Endothelial cell of umbilical vein (primary cell): ENCODE measurements around the gene TRAPPC3L. TPM values are rescaled to one million over a fixed set of nuclear protein-coding genes. Genes with fewer than 3 reads are reported as not detected.

Experiments used
- BruUV-seq: library from RNA; stranded (reverse); fragments of 400-500 nt; replicated peaks from 2 replicates; lab custom pipeline; 2021; lab: Mats Ljungman, UMichigan
- CTCF ChIA-PET: fragments of 300-600, 350-600 bp; sonication (Branson Sonifier 250); formaldehyde crosslinking; loops from one replicate; lab custom pipeline; 2021; ENCODE audit warnings: antibody characterized with exemption, inconsistent platforms; lab: Charles Lee
- POLR2A ChIA-PET: fragments of 300-600, 350-600 bp; sonication (Branson Sonifier 250); formaldehyde crosslinking; loops from one replicate; lab custom pipeline; 2021; ENCODE audit warnings: antibody characterized with exemption, inconsistent platforms; lab: Charles Lee
- DNase-seq: peaks from one replicate; pipeline ENCODE4 v3.0.0-alpha.2; 2011; ENCODE audit warnings: low read depth, low spot score
- FAIRE-seq: peaks from 2 replicates; lab custom pipeline; 2011; peaks lifted over from hg19 to GRCh38; lab: Jason Lieb, UNC
- H2AFZ ChIP-seq: 2 replicates; pipeline ENCODE4 v1.6.0; 2012; ENCODE audit warnings: low read depth, low read length, control low read depth, inconsistent platforms
- H3K27ac ChIP-seq: 2 replicates; pipeline ENCODE4 v1.5.1; 2011; ENCODE audit warnings: low read depth, mild to moderate bottlenecking, control low read depth, low read length, moderate library complexity; ENCODE audit not compliant: insufficient read depth
- H3K27me3 ChIP-seq, 2 experiments: 2 replicates each; pipeline versions ENCODE4 v1.6.0 to v1.6.1; 2011; ENCODE audit warnings: low read length in 2 of 2, mixed read lengths in 1 of 2; ENCODE audit not compliant: control insufficient read depth in 2 of 2, insufficient read depth in 2 of 2
- H3K36me3 ChIP-seq, 2 experiments: 2 replicates in 1 of 2; 3 replicates in 1 of 2; pipeline ENCODE4 v1.5.1; 2011; ENCODE audit warnings: low read length in 2 of 2, mild to moderate bottlenecking in 1 of 2, moderate library complexity in 1 of 2; ENCODE audit not compliant: control insufficient read depth in 2 of 2, insufficient read depth in 2 of 2; ENCODE audit errors: extremely low read depth in 1 of 2
- H3K4me1 ChIP-seq: 3 replicates; pipeline ENCODE4 v1.5.1; 2011; ENCODE audit warnings: mild to moderate bottlenecking, low read length; ENCODE audit not compliant: control insufficient read depth, insufficient read depth; ENCODE audit errors: extremely low read depth
- H3K4me2 ChIP-seq: 2 replicates; pipeline ENCODE4 v1.6.1; 2011; ENCODE audit warnings: low read length, control low read depth, mixed read lengths; ENCODE audit not compliant: insufficient read depth
- H3K4me3 ChIP-seq, 3 experiments: fragments of 200-600 bp in 1 of 3; sonication (generic), shearing (Covaris generic) in 1 of 3; replicated peaks in 1 of 3; 2 replicates each; pipeline ENCODE4 v1.5.1; 2011 to 2016; ENCODE audit warnings: control low read depth in 3 of 3, low read length in 3 of 3, mild to moderate bottlenecking in 2 of 3, inconsistent platforms in 1 of 3, low read depth in 1 of 3, moderate library complexity in 1 of 3; ENCODE audit not compliant: insufficient read depth in 1 of 3
- H3K79me2 ChIP-seq: 2 replicates; pipeline ENCODE4 v1.6.0; 2012; ENCODE audit warnings: low read length, inconsistent platforms; ENCODE audit not compliant: control insufficient read depth, insufficient read depth
- H3K9ac ChIP-seq: replicated peaks from 2 replicates; pipeline ENCODE3; 2011; ENCODE audit warnings: low read length, control low read depth; ENCODE audit not compliant: insufficient read depth; ENCODE audit errors: extremely low read depth
- H3K9me1 ChIP-seq: replicated peaks from 3 replicates; pipeline ENCODE4 v1.6.0; 2011; ENCODE audit warnings: mild to moderate bottlenecking, low read length; ENCODE audit not compliant: control insufficient read depth, insufficient read depth; ENCODE audit errors: extremely low read depth
- H3K9me3 ChIP-seq: replicated peaks from 2 replicates; pipeline ENCODE4 v1.5.1; 2012; ENCODE audit warnings: low read length, inconsistent platforms; ENCODE audit not compliant: control insufficient read depth, insufficient read depth
- H4K20me1 ChIP-seq: replicated peaks from 2 replicates; pipeline ENCODE3; 2011; ENCODE audit warnings: mild to moderate bottlenecking, low read length; ENCODE audit not compliant: control insufficient read depth, insufficient read depth; ENCODE audit errors: extremely low read depth
- CTCF ChIP-seq, 2 donors: IDR thresholded peaks; 1 replicate in 1 of 2; 2 replicates in 1 of 2; pipeline ENCODE4 v1.5.1; 2011; ENCODE audit warnings: low read length in 2 of 2, mild to moderate bottlenecking in 2 of 2, moderate library complexity in 2 of 2, control low read depth in 1 of 2, inconsistent platforms in 1 of 2, low read depth in 1 of 2; ENCODE audit not compliant: insufficient read depth in 1 of 2; ENCODE audit errors: extremely low read depth in 1 of 2
- EZH2 ChIP-seq: IDR thresholded peaks from 2 replicates; pipeline ENCODE4 v1.6.1; 2012; ENCODE audit warnings: borderline replicate concordance, low read depth, mild to moderate bottlenecking, moderate library complexity, low read length, inconsistent platforms; ENCODE audit not compliant: severe bottlenecking
- FOS ChIP-seq: IDR thresholded peaks from 2 replicates; pipeline ENCODE4 v1.6.1; 2011; ENCODE audit warnings: mild to moderate bottlenecking, low read length, moderate library complexity, borderline replicate concordance; ENCODE audit not compliant: insufficient read depth
- GATA2 ChIP-seq: IDR thresholded peaks from 2 replicates; pipeline ENCODE4 v1.7.0; 2011; ENCODE audit warnings: low read depth, mild to moderate bottlenecking, moderate library complexity, mixed read lengths, low read length; ENCODE audit not compliant: insufficient read length, insufficient read depth
- JUN ChIP-seq: IDR thresholded peaks from 2 replicates; pipeline ENCODE4 v1.6.1; 2011; ENCODE audit warnings: borderline replicate concordance, low read depth; ENCODE audit not compliant: insufficient read length, insufficient read depth
- MAX ChIP-seq: IDR thresholded peaks from 2 replicates; pipeline ENCODE4 v1.6.1; 2011; ENCODE audit not compliant: insufficient read depth, insufficient read length
- MYC ChIP-seq: IDR thresholded peaks from one replicate; pipeline ENCODE4 v1.6.1; 2011; ENCODE audit warnings: mild to moderate bottlenecking, low read depth, low read length
- POLR2A ChIP-seq: IDR thresholded peaks from 2 replicates; pipeline ENCODE4 v1.6.1; 2012; ENCODE audit warnings: low read depth, mild to moderate bottlenecking, control low read depth, low read length
- POLR2AphosphoS5 ChIP-seq: IDR thresholded peaks from 2 replicates; pipeline ENCODE4 v1.6.1; 2012; ENCODE audit warnings: low read depth, mild to moderate bottlenecking, control low read depth, low read length, moderate library complexity; ENCODE audit not compliant: insufficient read depth
- dilution Hi-C: fragments of 300-500 bp; cut with MboI; formaldehyde crosslinking; loops from one replicate; pipeline ENCODE4 v1.15.0; 2019; ENCODE audit warnings: low sequenced_read_pairs; ENCODE audit not compliant: extremely low pct_ligation_motif_present
- intact Hi-C: fragments of 100-400 bp; cut with micrococcal nuclease; formaldehyde crosslinking; loops from one replicate; pipeline ENCODE4 v1.10.0; 2022
- polyA plus RNA-seq, 4 experiments: library from polyadenylated mRNA; depleted of rRNA in 3 of 4; stranded (reverse) in 3 of 4; unstranded in 1 of 4; fragments of >200 nt; gene quantifications; 2 replicates each; pipeline versions ENCODE4 v1.2.1 to v1.2.3, GENCODE V29; 2011 to 2012; ENCODE audit warnings: missing spikeins in 1 of 4
- total RNA-seq: library from RNA; stranded (reverse); gene quantifications from 2 replicates; pipeline ENCODE4 v1.2.3, GENCODE V29; 2021

The TRAPPC3L gene
- total and polyA plus RNA-seq, 2 donors (not counting 3 experiments of a cell fraction or from before 2014, with no cell fraction given): 0.38 TPM; not detected in 1

GRCh38 chr6:116535109-116535508 is 10.4 kb downstream of the TRAPPC3L start:
- Histone ChIP-seq H3K27ac (no peak overlapping the region), H4K20me1 (no peaks in the 10 kb centered on the region), H3K27me3 (peaks cover 0 to 2% of the 10 kb centered on the region in 2 experiments), H3K9me1 (no peaks in the 10 kb centered on the region), H3K36me3 (no peaks in the 10 kb centered on the region), H3K4me1 (no peaks in the 10 kb centered on the region), H3K9ac (no peak overlapping the region), H3K4me2 (no peak overlapping the region), H3K79me2 (no peaks in the 10 kb centered on the region), H2AFZ (no peak overlapping the region), H3K9me3 (no peaks in the 10 kb centered on the region), H3K4me3 (no peak overlapping the region)
- BruUV-seq: no TSS peak
- FAIRE-seq: no peak
- DNase-seq: no peak
- dilution Hi-C loops: no loop called here
- CTCF ChIA-PET: interaction anchor here (0.7 to 4.5 kb wide), 28 partner anchors 9 to 318 kb away, joined by 3 to 103 read pairs (median 4); partner anchors contain the start of genes CALHM4, CALHM5, RSPH4A and RWDD1
- intact Hi-C loops: no loop called here
- TF ChIP-seq MYC (no peak), POLR2A (no peak), MAX (no peak), GATA2 (no peak), JUN (no peak), FOS (no peak), EZH2 (no peak), CTCF (IDR thresholded peaks at IDR 0.05; ENCODE audit: extremely low read depth in 1 of 2, insufficient read depth in 1 of 2, low read depth in 1 of 2, low read length in 2 of 2) (no peak), POLR2AphosphoS5 (no peak)
- POLR2A ChIA-PET: no interaction called here
